Measurements from ENCODE around the gene ADCY7. TPM values are rescaled to one million over a fixed set of nuclear protein-coding genes. Genes with fewer than 3 reads are reported as not detected.

Gene ADCY7
- total RNA-seq, 1 donor from 2014 or later = 11.7 TPM

GRCh38 chr16:50274326-50275097, 8.2 kb downstream of the ADCY7 start:
- intact Hi-C loops (cut with DNase I) = no loop called here
- DNase-seq (ENCODE audit: missing footprints) (no peak), ATAC-seq (no peak)

- intact Hi-C loops (cut with DNase I) = no loop called here
- ATAC-seq (no peak), DNase-seq (ENCODE audit: missing footprints) (no peak)
Observed at GRCh38 chr16:50275098-50275415, 8.7 kb downstream of the ADCY7 start.

GRCh38 chr16:50275428-50276325, 9.3 kb downstream of the ADCY7 start:
- intact Hi-C loops (cut with DNase I) = no loop called here
- DNase-seq (ENCODE audit: missing footprints) = no peak
- ATAC-seq = no peak

DNA sequence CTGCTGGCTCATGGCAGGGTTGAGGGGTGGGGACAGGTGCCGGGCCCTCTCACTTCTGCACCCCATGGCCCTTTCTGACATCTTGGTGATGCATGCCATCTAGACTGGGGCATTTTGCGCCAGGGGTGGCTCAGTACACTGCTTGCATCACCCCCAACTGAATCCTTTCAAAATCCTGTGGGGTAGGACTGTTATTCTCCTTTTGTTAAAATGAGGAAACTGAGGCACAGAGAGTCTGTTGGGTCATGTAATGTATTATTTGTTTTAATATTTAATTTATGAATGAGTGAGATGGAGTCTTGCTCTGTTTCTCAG, 9.9 kb downstream of the ADCY7 start:
- intact Hi-C loops (cut with DNase I) = no loop called here
- no peak for DNase-seq (ENCODE audit: missing footprints)
- ATAC-seq = no peak

DNA sequence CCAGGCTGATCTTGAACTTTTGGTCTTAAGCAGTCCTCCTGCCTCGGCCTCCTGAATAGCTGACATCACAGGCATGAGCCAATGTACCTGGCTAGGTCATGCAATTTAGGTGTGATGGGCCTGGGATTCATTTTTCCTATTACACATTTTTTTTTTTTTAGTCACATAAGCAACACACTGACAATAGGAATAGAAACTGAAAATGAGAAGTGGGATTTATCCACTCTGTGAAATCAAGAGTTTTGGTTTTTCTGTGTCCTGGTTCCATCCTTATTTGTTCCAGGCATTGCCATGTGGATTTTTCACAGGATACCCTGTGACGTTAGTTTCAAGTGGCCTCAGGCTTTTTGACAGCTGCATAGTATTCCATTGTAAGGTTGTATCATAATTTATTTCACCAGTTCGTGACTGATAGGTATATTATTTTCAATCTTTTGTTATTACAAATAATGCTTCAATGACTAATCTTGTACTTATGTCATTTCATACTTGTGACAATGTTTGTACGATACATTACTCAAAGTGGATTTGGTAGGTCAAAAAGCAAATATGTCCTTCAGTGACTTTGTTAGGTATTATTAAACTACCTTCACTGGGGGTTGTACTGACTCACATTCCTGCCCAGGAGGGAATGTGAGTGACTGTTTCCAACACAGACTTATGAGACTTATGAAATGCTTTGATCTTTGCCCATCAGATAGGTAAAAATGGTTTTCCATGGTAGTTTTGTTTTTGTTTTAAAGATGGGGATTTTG, 10.6 kb downstream of the ADCY7 start:
- ATAC-seq (no peak), DNase-seq (ENCODE audit: missing footprints) (no peak)
- intact Hi-C loops (cut with DNase I) = no loop called here

GRCh38 chr16:50278251-50278650, 11.9 kb downstream of the ADCY7 start:
- intact Hi-C loops (cut with DNase I) = no loop called here
- ATAC-seq (no peak), DNase-seq (ENCODE audit: missing footprints) (no peak)

GRCh38 chr16:50279504-50279865, 13.1 kb downstream of the ADCY7 start:
- DNase-seq (ENCODE audit: missing footprints) (no peak), ATAC-seq (no peak)
- intact Hi-C loops (cut with DNase I) = no loop called here

DNA sequence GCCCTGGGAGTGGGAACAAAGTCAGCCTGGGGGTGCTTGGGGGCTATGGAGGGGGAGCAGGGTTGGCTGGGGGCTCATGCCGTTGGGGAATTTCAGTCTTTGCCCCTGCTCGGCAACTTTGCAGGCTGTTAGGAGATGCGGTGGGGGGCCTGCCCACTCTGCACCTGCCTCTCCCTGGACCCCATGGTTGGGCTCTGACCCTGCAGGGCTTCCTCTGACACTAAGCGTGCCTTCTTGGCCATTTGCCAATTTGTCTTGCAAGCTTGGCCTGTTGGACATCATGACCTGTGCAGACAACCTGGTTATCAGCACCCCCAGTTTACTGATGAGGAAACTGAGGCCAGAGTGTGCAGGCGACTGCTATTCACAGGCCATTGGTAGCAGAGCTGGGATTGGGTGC, 14.6 kb downstream of the ADCY7 start:
- DNase-seq (ENCODE audit: missing footprints) = no peak

GRCh38 chr16:50281391-50282009, 15.1 kb downstream of the ADCY7 start:
- intact Hi-C loops (cut with DNase I) = no loop called here
- no peak for DNase-seq (ENCODE audit: missing footprints)
- no peak for ATAC-seq

More for the DNA sequence above, 14.6 kb downstream of the ADCY7 start:
- ATAC-seq = no peak
- intact Hi-C loops (cut with DNase I) = no loop called here

DNA sequence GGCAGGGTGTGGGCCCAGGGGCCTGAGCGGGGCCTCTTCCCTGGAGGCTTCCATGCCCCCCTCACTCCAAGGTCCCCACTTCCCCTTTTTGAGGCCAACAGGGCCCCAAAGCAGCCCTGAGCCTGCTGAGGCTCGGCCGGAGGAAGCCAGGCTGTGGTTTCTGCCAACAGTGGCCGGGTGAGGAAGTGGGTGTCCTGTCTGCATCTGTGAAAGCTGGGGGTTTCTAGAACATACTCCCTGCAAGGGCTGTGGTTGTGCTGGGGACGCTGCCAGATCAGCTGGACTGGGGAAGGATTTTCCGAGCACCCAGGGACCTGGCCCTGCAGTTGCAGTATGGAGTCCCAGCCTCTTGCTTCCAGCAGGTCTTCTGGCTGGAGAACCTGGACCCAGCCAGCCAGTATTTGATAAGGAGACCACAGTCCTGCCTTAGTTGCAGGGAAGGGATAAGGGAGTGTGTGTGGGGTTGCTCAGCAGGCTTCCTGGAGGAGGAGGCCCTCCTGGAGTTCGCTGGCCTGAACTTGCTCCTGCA, 15.7 kb downstream of the ADCY7 start:
- DNase-seq (ENCODE audit: missing footprints) (peak; percentile 92), ATAC-seq (peak; percentile 64)
- intact Hi-C loops (cut with DNase I) = no loop called here

- ATAC-seq (no peak), DNase-seq (ENCODE audit: missing footprints) (no peak)
- intact Hi-C loops (cut with DNase I) = no loop called here
Observed at GRCh38 chr16:50282955-50283631, 16.7 kb downstream of the ADCY7 start.

- DNase-seq (ENCODE audit: missing footprints) (peak; percentile 83), ATAC-seq (peak; percentile 27)
- intact Hi-C loops (cut with DNase I) = no loop called here
Observed at GRCh38 chr16:50284131-50284911, 18.0 kb downstream of the ADCY7 start.

GRCh38 chr16:50285406-50286003, 19.2 kb downstream of the ADCY7 start:
- ATAC-seq (peak; percentile 14), DNase-seq (ENCODE audit: missing footprints) (peak; percentile 50)
- intact Hi-C loops (cut with DNase I) = no loop called here

DNA sequence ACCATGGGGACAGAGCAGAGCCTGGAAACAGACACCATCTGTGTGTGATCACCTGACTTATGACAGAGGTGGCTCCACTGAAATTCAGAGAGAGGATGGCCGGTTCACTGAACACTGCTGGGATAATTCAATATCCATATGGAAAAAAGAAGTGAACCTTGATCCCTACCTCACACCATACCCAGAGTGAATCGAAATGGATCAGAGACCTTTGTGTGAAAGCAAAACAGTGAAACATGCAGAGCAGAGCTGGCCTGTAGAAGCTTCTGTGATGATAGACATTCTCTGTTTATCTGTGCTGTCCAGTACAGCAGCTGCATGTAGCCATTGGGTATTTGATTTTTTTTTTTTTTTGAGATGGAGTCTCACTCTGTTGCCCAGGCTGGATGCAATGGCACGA, 20.3 kb downstream of the ADCY7 start:
- ATAC-seq (no peak), DNase-seq (ENCODE audit: missing footprints) (no peak)
- intact Hi-C loops (cut with DNase I) = no loop called here

GRCh38 chr16:50288026-50288425, 21.7 kb downstream of the ADCY7 start:
- DNase-seq (ENCODE audit: missing footprints) = peak; percentile 34
- intact Hi-C loops (cut with DNase I) = no loop called here
- no peak for ATAC-seq

GRCh38 chr16:50288920-50289319, 22.6 kb downstream of the ADCY7 start:
- DNase-seq (ENCODE audit: missing footprints) = no peak
- no peak for ATAC-seq
- intact Hi-C loops (cut with DNase I) = no loop called here

DNA sequence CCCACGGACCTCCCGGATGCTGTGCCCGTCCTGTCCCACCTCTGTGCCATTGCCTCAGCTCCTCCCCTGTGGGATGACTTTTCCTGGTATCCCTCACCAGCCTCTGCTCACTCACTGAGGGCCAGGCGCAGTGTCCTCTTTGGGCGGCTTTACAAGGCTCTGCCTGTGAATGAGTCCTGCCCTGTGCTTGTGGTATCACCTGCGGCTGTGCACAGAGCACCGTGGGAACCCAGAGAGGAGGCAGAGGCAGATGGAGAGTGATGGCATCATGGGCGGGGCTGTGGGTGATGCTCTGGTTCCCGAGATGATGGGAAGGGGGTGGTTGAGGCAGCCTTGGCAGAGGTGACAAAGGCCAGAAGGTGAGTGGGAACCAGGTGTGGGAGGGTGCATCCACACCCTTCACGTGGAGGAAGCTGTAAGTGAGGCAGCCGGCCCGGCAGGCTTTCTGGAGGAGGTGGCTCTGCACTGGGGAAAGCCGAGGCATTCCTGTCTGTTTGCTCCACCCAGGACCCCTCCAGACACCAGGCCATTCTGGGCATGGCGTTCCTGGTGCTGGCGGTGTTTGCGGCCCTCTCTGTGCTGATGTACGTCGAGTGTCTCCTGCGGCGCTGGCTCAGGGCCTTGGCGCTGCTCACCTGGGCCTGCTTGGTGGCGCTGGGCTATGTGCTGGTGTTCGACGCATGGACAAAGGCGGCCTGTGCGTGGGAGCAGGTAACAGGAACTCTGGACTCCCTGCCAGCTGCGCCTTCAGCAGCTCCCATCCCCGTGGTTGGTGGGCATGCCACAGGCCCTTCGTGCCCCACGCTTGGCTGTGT, 23.8 kb downstream of the ADCY7 start:
- intact Hi-C loops (cut with DNase I) = no loop called here
- DNase-seq (ENCODE audit: missing footprints) = peak; percentile 53

More for the DNA sequence above, 23.8 kb downstream of the ADCY7 start:
- ATAC-seq = no peak
